Stimulated activated CD4-positive, alpha-beta T cell treated with anti-CD3 and anti-CD28 coated beads, Interleukin-1b, Interleukin-23, amount 100 ng/mL, for 4 hours (primary cell): Measurements from ENCODE around the gene PSMB2.

Experiments used
- DNase-seq, 2 donors: peaks; one replicate each; pipeline ENCODE4 v3.0.0-alpha.2; 2020; ENCODE audit warnings: low read depth in 2 of 2

PSMB2 gene

DNA sequence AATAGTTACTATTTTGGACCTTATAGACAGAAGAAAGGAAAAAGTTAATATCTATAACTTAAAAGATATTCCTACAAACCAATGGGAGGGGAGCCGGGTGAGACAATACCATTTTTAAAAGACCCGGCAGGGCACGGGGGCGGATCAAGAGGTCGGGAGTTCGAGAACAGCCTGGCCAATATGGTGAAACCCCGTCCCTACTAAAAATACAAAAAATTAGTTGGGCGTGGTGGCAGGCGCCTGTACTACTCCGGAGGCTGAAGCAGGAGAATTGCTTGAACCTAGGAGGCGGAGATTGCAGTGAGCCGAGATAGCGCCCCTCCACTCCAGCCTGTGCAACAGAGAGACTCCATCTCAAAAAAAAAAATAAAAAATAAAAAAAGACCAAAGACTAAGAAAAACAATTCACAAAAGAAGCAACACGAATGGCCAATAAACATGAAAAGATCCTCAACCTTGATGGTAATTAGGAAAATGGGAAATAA lies 1.2 kb upstream of the PSMB2 start:
- peak in 1 of 2 donors; percentile 3 for DNase-seq

DNA sequence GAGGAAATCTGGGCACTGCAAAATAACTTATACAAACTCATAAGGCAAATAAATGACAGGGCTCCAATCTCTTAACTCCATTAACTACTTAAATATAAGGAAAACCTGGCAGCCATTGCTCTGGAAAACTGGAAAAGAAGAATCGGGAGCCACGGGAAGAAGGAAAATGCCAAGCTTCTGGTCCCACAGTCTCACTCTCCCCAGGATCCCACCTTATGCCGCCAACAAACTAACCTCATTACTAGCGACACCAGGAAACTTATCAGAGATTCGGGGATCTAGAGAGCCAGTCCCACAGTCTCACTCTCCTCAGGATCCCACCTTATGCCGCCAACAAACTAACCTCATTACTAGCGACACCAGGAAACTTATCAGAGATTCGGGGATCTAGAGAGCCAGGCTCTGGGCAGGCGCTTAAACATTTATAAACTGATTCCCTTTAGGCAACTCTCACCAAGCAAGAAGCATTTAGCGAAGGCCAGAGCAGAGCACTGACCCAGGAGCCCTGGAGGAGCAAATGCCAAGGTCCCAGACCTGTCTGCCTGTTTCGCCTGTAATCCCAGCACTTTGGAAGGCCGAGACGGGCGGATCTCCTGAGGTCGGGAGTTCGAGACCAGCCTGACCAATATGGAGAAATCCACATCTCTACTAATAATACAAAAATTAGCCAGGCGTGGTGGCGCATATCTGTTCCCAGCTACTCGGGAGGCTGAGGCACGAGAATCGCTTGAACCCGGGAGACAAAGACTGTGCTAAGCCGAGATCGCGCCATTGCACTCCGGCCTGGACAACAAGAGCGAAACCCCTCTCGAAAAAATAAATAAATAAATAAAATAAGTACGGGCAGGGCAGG lies 720 bp downstream of the PSMB2 start:
- DNase-seq = no peak

DNA sequence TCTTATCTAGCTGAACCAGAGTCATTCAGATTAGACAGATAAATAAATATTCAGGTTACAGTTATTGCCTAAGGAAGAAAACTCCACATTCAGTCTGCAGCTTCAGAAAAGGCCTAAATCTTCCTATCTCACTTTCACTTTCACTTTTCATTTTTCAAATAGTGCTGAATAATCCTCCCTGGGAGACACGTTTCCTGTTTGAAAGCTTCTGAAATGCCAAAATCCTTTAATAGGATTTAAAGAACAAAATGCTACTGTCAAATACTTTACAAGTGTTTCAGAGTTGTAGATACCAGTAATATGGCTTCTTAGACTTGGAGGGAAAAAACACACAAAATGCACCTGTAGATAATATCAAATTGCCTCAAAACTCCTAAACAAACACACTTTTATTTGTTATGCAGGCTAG lies 3.9 kb downstream of the PSMB2 start:
- DNase-seq = no peak

DNA sequence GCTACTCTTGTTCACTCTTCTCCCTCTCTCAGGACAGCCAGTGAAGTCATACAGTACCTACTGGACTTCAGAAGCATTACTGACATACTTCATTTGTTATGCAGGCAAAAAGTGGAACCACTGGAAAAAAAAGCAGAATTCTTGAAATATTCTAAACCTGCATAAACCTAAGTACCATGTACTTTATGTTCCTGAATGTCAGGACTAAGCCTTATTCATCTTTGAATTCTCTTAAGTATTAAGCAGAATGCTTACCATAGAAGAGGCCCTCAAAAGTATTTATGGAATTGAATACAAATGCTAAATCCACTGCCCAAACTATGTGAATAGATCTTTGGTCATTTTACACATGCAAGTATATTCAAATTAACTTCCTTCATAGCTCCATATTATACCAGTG lies 7.8 kb downstream of the PSMB2 start:
- DNase-seq = no peak

DNA sequence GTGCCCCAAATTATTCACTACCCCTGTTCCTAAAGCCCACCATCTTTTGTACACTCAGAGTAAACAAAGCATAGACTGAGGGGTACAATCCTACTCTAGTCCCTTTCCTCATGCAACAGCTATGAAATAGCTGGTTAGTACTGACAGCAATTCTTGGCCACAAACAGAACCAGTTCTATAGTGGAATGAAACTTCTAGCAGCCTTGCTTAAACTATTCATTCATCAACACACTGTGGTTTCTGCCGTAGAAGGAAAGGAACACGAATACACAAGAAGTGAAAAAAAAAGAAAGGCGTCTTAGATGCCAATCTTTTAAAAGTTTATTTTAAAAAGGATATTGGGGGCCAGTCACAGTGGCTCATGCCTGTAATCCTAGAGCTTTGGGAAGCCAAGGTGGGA lies 9.9 kb downstream of the PSMB2 start:
- no peak for DNase-seq

DNA sequence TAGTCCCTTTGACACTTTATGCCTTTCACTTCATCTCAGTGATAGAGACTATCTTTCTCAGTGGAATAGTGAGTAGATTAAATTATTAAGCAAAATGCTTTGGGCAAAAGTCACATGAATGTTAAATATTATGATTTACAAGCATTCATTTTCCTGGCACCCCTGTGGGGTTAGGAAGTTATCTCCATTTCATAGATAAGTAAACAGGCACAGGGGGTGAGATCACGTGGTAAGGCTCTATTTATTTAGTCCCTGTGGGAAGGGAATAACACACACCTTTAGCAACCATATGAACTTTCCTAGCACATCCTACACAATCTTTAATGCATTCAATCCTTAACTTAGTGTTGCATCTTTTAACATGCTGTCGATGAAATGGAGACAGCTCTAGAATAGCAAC lies 12.3 kb downstream of the PSMB2 start:
- no peak for DNase-seq

DNA sequence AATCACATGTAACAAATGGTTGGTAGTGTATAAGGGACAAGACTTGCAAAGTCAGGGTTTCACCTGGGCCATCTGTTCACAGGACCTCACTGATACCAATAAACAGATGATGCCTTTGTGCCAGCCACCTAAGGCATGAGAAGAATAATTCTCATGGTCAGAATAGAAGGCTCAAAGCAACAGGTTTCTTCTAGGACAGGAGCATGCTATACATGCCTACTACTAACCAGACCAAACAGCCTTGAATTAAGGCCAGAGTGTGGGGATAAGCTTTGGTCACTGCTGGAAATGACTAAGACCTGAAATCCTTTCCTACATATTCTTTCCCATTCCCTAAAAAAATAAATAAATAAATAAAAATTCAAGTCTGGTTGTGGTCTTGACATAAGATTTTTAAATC lies 17.5 kb downstream of the PSMB2 start:
- DNase-seq = no peak

DNA sequence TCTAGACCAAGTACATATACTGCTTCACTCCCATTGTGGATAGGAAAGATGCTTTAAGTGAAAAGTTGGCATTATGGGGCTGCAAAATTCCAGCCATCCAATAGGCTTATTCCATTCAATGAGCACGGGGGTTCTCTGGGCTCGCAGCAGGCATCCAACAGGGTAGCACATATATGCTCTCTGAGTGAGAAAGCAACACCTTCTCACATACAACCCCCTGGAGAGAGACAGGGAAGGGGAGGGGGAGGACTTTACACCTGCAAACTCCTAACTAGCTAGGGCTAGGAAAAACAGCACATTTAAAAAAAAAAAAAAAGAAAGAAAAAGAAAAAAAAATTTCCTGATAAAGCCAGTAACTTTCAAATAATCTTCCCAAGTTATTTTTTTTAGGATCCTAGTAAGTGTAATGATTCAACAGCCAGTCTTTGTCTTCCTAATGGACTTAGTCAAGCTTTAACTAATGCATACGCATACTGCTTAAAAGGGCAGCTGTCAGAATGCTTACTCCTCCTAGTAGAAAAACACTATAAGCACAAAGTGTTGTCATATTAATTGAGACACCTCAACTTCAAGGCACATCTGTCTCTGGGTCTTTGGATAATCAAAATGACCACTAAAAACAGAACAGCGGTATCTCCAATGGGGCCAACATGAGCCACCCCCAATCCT lies 18.7 kb downstream of the PSMB2 start:
- no peak for DNase-seq

DNA sequence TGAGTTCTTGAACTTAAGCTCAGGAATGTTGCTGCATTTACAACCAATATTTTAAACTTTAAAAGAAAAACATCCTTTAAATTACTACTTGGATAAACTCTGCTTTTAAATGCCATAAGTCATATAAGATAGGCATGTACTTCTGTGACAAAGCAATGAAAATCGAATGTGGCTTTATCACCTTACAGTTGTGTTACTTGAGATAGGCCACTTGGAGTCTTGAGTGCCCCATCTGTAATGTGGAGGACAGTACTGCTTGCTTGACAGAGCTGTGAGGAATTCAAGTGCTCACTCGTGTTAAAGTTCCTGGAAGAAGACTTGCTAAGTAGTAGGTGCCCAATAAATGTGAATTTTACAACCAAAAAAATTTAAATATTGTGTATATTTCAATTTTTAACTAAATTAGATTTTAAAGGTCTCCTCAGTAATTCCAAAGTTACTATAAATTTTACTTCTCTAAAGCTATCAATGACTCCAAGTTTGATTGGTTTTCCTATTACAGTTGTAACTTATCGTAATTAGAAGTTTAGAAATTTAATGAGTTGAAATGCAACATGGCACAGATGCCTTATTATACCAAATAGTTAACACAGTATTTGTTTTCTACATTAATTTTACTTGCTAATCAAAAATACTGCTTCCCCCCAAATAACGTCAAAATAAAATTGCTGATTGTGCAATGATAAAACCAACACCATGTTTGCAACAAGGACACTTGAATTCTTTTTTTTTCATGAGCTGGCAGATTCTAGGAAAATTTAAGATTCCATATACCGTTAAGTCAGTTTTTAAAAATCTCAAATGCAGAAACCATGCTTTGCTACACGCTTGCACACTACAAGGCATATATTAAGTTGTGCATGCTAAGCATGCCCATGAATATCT lies 21.8 kb downstream of the PSMB2 start:
- no peak for DNase-seq

DNA sequence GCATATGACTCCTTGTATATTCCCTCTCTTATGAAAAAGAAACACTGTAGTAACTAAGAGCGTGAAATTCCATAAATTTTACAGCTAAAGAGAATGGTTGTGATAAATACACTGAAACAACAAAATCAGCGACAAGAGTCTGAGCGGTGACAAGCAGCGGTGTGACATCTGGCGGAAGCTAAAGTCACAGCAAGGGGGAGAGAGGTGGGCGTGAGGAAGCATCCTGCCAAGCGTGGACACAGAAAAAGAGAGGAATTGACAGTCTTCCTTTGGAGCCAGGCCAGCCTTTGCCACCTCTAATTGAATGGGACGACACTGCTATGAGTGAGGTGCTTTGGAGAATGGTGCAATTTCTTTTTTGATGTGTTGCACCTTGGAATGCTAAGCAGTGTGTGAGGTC lies 25.9 kb downstream of the PSMB2 start:
- no peak for DNase-seq

DNA sequence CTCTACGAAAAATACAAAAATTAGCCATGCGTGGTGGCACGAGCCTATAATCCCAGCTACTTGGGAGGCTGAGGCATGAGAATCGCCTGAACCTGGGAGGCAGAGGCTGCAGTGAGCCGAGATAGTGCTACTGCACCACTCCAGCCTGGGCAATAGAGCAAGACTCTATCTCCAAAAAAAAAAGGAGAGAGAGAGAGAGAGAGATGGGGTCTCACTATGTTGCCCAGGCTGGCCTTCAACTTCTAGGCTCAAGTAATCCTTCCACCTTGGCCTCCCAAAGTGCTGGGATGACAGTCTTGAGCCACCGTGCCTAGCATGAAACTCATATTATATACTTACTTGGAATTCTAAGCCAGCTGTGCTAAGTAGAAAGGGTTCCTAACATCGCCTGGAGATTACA lies 29.7 kb downstream of the PSMB2 start:
- no peak for DNase-seq

DNA sequence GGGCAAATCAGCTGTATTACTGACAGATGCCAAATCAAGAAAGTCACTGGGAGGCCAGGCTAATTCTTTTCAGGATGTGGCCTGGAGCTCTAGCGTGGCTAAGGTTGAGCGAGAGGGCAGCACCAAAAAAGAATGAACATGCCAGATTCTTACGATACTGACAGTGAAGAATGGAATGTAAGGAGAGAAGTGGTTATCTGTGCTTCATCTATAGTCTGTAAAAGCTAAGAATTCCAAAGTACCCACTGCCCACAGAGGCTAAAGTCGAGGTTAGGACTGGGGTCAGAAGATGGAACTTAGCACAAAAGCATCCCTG lies 35.5 kb downstream of the PSMB2 start:
- no peak for DNase-seq

DNA sequence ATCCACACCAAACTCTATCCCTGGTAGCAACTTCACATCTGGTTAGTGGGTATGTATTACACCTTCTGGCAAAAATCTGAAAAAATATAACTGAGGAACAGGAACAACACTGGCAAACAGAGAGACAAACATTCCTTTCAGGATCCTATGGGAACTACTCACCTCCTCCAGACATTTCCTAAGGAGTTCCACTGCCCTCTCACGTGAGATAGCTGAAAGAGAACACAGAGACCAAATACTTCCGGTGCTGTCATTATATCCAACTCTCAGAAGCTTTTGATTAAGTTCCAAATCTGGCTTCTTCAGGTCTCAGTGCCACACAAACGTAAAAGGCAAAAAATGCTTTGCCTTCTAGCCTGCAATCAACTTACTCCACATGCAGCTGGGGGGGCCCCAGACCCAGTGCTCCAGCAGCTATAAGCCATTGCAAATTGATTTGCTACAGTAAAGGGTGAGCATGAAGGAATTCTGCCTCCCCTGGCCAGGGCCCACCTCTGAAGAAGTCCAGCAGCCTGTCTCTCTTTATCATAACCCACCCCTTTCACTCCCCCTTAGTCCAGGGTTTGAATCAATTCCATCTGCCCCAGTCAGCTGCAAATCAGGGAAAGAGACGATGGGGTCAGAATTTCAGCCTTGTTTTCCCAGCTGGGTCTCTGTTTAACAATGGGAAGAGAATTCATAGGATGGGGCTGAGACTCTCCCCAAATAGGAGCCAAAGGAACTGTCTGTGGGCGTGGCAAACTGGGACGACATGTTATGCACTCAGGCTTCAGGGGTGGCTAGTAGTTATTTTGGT lies 36.1 kb downstream of the PSMB2 start:
- DNase-seq = no peak

DNA sequence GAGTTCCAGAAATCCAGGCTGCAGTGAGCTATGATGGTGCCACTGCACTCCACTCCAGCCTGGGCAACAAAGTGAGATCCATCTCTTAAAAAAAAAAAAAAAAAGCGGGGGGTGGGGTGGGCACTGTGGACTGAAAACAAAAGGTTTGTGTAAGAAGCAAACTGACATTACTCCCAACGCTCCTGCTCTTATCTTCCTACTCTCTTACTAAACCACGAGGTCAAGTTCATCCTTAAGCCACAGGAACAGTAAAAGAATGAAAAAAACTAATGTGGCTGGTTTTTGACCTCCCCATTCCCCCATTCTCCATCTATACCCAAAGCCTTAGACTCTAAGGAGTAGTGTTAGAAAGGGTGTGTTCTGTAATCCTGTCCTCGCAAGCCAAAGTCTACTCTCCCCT lies 37.4 kb downstream of the PSMB2 start:
- DNase-seq = no peak

DNA sequence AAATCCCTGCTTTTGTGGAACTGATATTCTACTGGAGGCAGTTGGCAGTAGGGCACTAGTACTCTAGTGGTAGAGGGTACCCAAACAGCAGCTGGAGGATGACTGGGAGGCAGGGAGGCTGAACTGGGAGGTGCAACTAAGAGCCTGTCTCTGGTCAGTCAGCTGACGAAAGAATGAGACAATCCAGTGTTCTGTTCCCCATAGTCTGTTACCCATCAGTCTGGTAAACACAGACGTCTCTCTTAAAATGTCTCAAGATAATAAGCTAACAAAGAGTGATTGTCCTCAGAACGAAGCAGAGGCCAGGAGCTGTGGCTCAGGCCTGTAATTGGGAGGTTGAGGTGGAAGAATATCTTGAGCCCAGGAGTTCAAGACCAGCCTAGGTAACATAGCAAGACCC lies 37.9 kb downstream of the PSMB2 start:
- no peak for DNase-seq

DNA sequence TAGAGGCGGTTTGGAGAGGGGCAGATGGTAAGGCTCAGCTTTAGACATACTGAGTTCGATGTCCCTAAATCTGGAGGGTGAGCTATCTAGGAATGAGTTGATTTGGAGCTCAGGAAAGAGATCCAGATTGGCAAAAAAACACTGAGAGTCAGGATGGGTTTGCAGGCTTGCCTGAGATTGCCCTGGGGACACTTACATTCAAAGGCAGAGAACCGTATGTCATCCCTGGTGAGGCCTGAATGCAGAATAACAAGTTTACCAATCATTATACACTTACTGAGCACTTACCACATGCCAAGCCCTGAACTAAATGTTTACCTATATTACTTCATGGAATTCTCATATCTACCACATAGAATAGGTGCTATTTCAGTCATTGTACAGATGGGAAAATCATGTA lies 40.7 kb downstream of the PSMB2 start:
- no peak for DNase-seq

DNA sequence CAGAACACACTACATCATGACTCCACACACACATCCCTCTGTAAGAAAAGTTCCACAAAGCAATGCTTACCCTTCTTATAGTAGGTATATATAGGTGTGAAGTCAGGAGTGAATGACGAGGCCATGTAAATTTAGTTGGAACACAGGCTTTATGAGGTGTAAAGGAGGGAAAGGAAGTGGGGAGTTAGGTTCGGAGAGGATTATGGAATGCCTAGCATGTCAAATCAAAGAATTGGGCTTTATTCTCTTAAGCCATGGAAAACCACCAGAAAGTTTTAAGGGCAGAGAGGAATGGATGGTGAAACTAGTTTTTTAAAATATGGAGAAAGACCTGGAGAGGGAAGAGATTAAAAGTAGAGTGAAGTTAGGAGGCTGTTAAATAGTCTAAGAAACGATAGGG lies 41.9 kb downstream of the PSMB2 start:
- DNase-seq = no peak

DNA sequence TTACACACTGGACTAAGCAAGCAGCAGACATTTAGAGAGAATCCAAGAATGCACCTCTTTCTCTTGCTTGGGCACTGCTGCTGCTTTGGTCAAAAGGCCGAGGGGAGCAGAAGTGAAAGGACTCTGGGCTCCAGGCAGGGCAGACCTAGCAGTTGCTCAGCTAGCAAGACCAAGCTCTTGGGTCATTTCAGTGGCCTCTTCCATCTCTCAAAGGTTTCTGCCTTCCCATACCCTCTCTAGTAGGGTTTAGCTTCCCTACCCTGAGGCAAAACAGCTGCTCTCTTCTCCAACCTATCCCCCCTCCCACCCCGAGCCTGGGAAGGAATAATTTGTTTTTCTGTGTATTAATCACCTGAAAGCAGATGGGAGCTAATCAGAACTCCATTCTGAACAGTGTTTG lies 42.4 kb downstream of the PSMB2 start:
- DNase-seq = no peak

DNA sequence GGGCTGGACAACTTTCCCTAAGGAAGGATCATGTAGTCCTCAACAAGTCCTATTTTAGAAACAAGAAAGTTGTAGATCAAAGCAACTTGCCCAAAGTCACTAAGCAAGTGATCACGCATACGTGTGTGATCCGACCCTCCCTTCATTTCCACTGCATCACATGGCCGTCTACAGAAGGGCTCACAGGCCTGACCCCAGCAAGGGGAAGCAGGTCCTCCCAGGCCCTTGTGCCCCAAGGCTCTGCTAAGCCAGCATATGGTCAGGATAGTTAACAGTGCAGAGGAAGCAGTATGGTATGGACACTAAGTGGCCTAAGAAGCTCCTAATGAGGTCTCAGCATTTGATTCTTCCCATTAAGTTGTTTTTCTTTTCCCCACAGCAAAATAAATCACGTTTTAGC lies 43.5 kb downstream of the PSMB2 start:
- DNase-seq = no peak

DNA sequence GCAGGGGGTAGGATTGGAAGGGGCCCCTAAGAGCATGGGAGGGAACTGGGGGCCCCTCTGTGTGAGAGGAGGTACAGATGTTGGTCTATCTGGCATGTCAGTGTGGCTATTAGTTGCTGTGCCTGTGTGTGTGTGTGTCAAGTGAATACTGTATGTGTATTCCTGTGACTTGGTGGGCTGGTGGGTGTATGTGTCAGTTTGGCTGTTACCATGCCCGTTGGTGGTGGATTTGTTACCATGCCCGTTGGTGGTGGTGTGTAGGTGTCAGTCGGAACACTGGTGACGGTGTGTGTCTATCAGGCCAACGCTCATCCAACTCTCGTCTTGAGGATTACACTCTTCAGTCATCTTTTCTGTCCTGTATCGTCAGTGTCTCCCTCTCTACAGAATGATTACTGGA lies 45.6 kb downstream of the PSMB2 start:
- no peak for DNase-seq

DNA sequence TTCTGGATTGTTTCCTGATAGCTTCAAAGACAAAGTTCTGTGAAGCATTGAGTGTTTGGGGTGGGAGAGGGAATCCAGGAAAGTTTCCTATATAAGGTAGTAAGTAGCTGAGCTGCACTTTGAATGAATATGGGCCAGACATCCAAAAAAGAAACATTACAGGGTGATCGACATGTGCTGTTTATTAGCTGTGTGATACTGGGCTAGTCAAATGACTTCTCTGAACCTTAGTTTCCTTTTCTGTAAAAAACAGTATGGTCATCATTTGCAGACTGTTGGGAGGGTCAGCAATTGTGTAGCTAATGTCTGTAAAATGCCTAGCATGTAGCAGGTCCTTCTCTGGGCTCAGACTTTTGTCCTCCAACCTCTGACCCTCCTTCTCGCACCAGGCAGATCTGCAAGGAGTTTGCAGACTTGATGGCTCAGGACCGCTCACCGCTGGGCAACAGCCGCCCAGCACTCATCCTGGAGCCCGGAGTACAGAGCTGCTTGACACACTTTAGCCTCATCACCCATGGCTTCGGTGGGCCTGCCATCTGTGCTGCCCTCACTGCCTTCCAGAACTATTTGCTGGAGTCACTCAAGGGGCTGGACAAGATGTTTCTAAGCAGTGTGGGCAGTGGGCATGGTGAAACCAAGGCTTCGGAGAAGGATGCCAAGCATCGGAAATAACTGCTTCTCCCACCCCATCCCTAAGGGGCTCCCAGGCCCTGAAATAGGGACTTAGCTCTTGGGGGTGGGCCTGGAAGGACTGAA lies 47.1 kb downstream of the PSMB2 start:
- DNase-seq = no peak
